IMR-90 (cell line): ENCODE data around the gene RASD2. TPM values are rescaled to one million over a fixed set of nuclear protein-coding genes. Genes with fewer than 3 reads are reported as not detected.

Experiments
- ATAC-seq: fragments of 200-7000 bp; cut with Tn5 transposase; 2 replicates; pipeline ENCODE4 v1.9.1; 2020; ENCODE audit warnings: low read depth, mild to moderate bottlenecking, moderate library complexity
- BruUV-seq: library from RNA; stranded (reverse); fragments of 400-500 nt; replicated peaks from 2 replicates; lab custom pipeline; 2021; lab: Mats Ljungman, UMichigan
- CTCF ChIA-PET: fragments of 300-600 bp; formaldehyde crosslinking; extraction: SDS; loops from one replicate; lab custom pipeline; 2021; ENCODE audit warnings: antibody characterized with exemption; lab: Yijun Ruan, JAX
- POLR2A ChIA-PET: fragments of 300-600 bp; sonication (Branson Sonifier 250); formaldehyde crosslinking; loops from one replicate; lab custom pipeline; 2022; ENCODE audit warnings: antibody characterized with exemption; ENCODE audit not compliant: unreplicated experiment; lab: Charles Lee
- DNase-seq: peaks from one replicate; pipeline ENCODE4 v3.0.0; 2013
- H2AFZ ChIP-seq: replicated peaks from 2 replicates; pipeline ENCODE3; 2013; ENCODE audit warnings: low read length, mild to moderate bottlenecking; ENCODE audit not compliant: poor library complexity
- H2AK5ac ChIP-seq: 2 replicates; pipeline ENCODE4 v1.6.1; 2013; ENCODE audit warnings: low read depth, low read length, inconsistent platforms
- H2AK9ac ChIP-seq: replicated peaks from 2 replicates; pipeline ENCODE3; 2013; ENCODE audit warnings: mild to moderate bottlenecking, low read depth, low read length, moderate library complexity; ENCODE audit not compliant: poor library complexity
- H2BK120ac ChIP-seq: 2 replicates; pipeline ENCODE4 v1.6.1; 2013; ENCODE audit warnings: low read depth, low read length, inconsistent platforms
- H2BK15ac ChIP-seq: 3 replicates; pipeline ENCODE4 v1.6.1; 2013; ENCODE audit warnings: low read depth, low read length, inconsistent platforms
- H2BK20ac ChIP-seq: 2 replicates; pipeline ENCODE4 v1.6.1; 2013; ENCODE audit warnings: low read depth, mild to moderate bottlenecking, inconsistent platforms, low read length, moderate library complexity
- H2BK5ac ChIP-seq: 2 replicates; pipeline ENCODE4 v1.6.1; 2013; ENCODE audit warnings: mild to moderate bottlenecking, low read depth, low read length, inconsistent platforms; ENCODE audit not compliant: poor library complexity, severe bottlenecking
- H3K14ac ChIP-seq: replicated peaks from 2 replicates; pipeline ENCODE4 v1.6.1; 2013; ENCODE audit warnings: low read depth, low read length, inconsistent platforms
- H3K18ac ChIP-seq: 2 replicates; pipeline ENCODE4 v1.6.1; 2013; ENCODE audit warnings: low read depth, low read length, control low read depth
- H3K23ac ChIP-seq: 2 replicates; pipeline ENCODE4 v1.6.1; 2013; ENCODE audit warnings: low read depth, low read length, inconsistent platforms
- H3K27ac ChIP-seq: 2 replicates; pipeline ENCODE4 v1.5.1; 2013; ENCODE audit warnings: mild to moderate bottlenecking, control low read depth, low read length; ENCODE audit not compliant: insufficient read depth
- H3K27me3 ChIP-seq: 2 replicates; pipeline ENCODE4 v1.6.1; 2013; ENCODE audit warnings: low read length; ENCODE audit not compliant: control insufficient read depth, insufficient read depth
- H3K36me3 ChIP-seq: 2 replicates; pipeline ENCODE4 v1.6.1; 2013; ENCODE audit warnings: low read length, mixed read lengths; ENCODE audit not compliant: control insufficient read depth, insufficient read depth
- H3K4ac ChIP-seq: 2 replicates; pipeline ENCODE4 v1.6.1; 2013; ENCODE audit warnings: low read depth, low read length, inconsistent platforms
- H3K4me1 ChIP-seq: 2 replicates; pipeline ENCODE4 v1.6.1; 2013; ENCODE audit warnings: low read length, mixed read lengths; ENCODE audit not compliant: control insufficient read depth, insufficient read depth
- H3K4me2 ChIP-seq: 2 replicates; pipeline ENCODE4 v1.6.1; 2013; ENCODE audit warnings: low read depth, mild to moderate bottlenecking, control low read depth, low read length, moderate library complexity
- H3K4me3 ChIP-seq: 2 replicates; pipeline ENCODE4 v1.5.1; 2013; ENCODE audit warnings: low read depth, mild to moderate bottlenecking, control low read depth, low read length, moderate library complexity; ENCODE audit not compliant: insufficient read depth
- H3K56ac ChIP-seq: 2 replicates; pipeline ENCODE4 v1.6.1; 2013; ENCODE audit warnings: low read length, inconsistent platforms; ENCODE audit not compliant: insufficient read depth; ENCODE audit errors: extremely low read depth
- H3K79me1 ChIP-seq, 2 experiments: 2 replicates each; pipeline ENCODE4 v1.6.1; 2013; ENCODE audit warnings: low read length in 2 of 2, inconsistent platforms in 1 of 2, low read depth in 1 of 2
- H3K9ac ChIP-seq: 2 replicates; pipeline ENCODE4 v1.6.1; 2013; ENCODE audit warnings: low read depth, low read length, control low read depth
- H3K9me1 ChIP-seq: 2 replicates; pipeline ENCODE4 v1.6.1; 2013; ENCODE audit warnings: low read length, inconsistent platforms; ENCODE audit not compliant: insufficient read depth
- H3K9me3 ChIP-seq: 2 replicates; pipeline ENCODE4 v1.6.1; 2013; ENCODE audit warnings: low read length; ENCODE audit not compliant: control insufficient read depth, insufficient read depth
- H4K20me1 ChIP-seq: 2 replicates; pipeline ENCODE4 v1.6.1; 2013; ENCODE audit warnings: low read length, inconsistent platforms; ENCODE audit not compliant: insufficient read depth
- H4K5ac ChIP-seq: 2 replicates; pipeline ENCODE4 v1.6.1; 2013; ENCODE audit warnings: mild to moderate bottlenecking, low read depth, low read length, control low read depth
- H4K8ac ChIP-seq, 2 experiments: 2 replicates each; pipeline ENCODE4 v1.6.1; 2013; ENCODE audit warnings: low read depth in 2 of 2, low read length in 2 of 2, control low read depth in 1 of 2, inconsistent platforms in 1 of 2
- H4K91ac ChIP-seq: 2 replicates; pipeline ENCODE4 v1.6.1; 2013; ENCODE audit warnings: low read depth, low read length, inconsistent platforms; ENCODE audit not compliant: insufficient read depth
- ELK1 ChIP-seq: fragments of 150-350 bp; IDR thresholded peaks from 2 replicates; pipeline ENCODE4 v1.6.1; 2016; ENCODE audit warnings: low read depth, mild to moderate bottlenecking, low read length, moderate library complexity, borderline replicate concordance
- MAZ ChIP-seq: IDR thresholded peaks from 2 replicates; pipeline ENCODE4 v1.6.1; 2012; ENCODE audit warnings: low read depth, mild to moderate bottlenecking, low read length, improper control_type of control experiment, moderate library complexity, borderline replicate concordance
- WGBS, 2 experiments: methylation state at CpG; one replicate each; pipeline versions ENCODE4 v1.1.5 to v1.1.7; 2013; ENCODE audit warnings: missing lambda C conversion rate in 2 of 2; ENCODE audit not compliant: insufficient read length in 1 of 2; ENCODE audit errors: extremely low coverage in 2 of 2; 5-methylcytosine and 5-hydroxymethylcytosine counted together
- dilution Hi-C: fragments of 300-500 bp; cut with HindIII; formaldehyde crosslinking; loops from one replicate; pipeline ENCODE4 v1.14.3; 2018; ENCODE audit warnings: low sequenced_read_pairs; ENCODE audit not compliant: unreplicated experiment
- in situ Hi-C: fragments of 300-500 bp; cut with MboI; formaldehyde crosslinking; loops from 3 replicates; pipeline ENCODE4 v1.14.3; 2019; ENCODE audit warnings: low sequenced_read_pairs, inconsistent platforms, mixed read lengths
- intact Hi-C: fragments of 100-400 bp; cut with micrococcal nuclease; formaldehyde crosslinking; loops from 2 replicates; pipeline ENCODE4 v1.10.0; 2022
- polyA plus RNA-seq, 3 experiments: library from polyadenylated mRNA; depleted of rRNA; stranded (reverse); fragments of >200 nt; gene quantifications; 2 replicates each; pipeline ENCODE4 v1.2.3, GENCODE V29; 2012; ENCODE audit warnings: low replicate concordance in 1 of 3
- total RNA-seq: library from RNA; depleted of rRNA; stranded (reverse); fragments of >200 nt; gene quantifications from 2 replicates; pipeline ENCODE4 v1.2.3, GENCODE V29; 2012
- TF ChIP-seq, protein P1 (sequence below): conservative IDR thresholded peaks from 2 replicates; pipeline ENCODE4 v1.5.1; 2012; ENCODE audit warnings: mild to moderate bottlenecking, low read depth, low read length, improper control_type of control experiment

The RASD2 gene
- total and polyA plus RNA-seq, 2 of the 4 experiments (the other 2 are of a cell fraction) = under 0.01 to 0.32 TPM

GRCh38 chr22:35542157-35542938 lies 1.7 kb downstream of the RASD2 start:
- dilution Hi-C loops = no loop called here
- WGBS, 2 experiments = 73% methylated on average over 11 of the region's 13 CpGs; no CpG with 5 or more reads in 1 of the 2 experiments
- H3K9ac ChIP-seq = no peak overlapping the region

More at GRCh38 chr22:35542157-35542938, 1.7 kb downstream of the RASD2 start:
- no peak overlapping the region for H2BK20ac ChIP-seq
- H3K56ac ChIP-seq = no peak overlapping the region
- no peak for DNase-seq
- H3K4me1 ChIP-seq = peaks cover 9% of the 10 kb centered on the region
- ATAC-seq = no peak
- intact Hi-C loops = no loop called here
- CTCF ChIA-PET = no interaction called here
- H3K14ac ChIP-seq = no peak overlapping the region
- H3K9me1 ChIP-seq = peaks cover 3% of the 10 kb centered on the region; the same call in 1 of the 2 replicates
- H3K36me3 ChIP-seq = peaks cover 1% of the 10 kb centered on the region; the same call in 1 of the 2 replicates
- no peak overlapping the region; the same call in 1 of the 2 replicates for H3K23ac ChIP-seq
- H3K18ac ChIP-seq = no peak overlapping the region
- no peak overlapping the region for H3K4me2 ChIP-seq
- H4K20me1 ChIP-seq = 0 out of 2 replicates have a peak, but pooled peaks cover 5% of the 10 kb centered on the region
- no peak overlapping the region for H2AFZ ChIP-seq
- POLR2A ChIA-PET = no interaction called here
- H2AK5ac ChIP-seq = peak overlapping the region; percentile 66; the same call in 1 of the 2 replicates
- BruUV-seq = no TSS peak
- no peak overlapping the region for H3K4me3 ChIP-seq
- TF ChIP-seq, protein P1, sequence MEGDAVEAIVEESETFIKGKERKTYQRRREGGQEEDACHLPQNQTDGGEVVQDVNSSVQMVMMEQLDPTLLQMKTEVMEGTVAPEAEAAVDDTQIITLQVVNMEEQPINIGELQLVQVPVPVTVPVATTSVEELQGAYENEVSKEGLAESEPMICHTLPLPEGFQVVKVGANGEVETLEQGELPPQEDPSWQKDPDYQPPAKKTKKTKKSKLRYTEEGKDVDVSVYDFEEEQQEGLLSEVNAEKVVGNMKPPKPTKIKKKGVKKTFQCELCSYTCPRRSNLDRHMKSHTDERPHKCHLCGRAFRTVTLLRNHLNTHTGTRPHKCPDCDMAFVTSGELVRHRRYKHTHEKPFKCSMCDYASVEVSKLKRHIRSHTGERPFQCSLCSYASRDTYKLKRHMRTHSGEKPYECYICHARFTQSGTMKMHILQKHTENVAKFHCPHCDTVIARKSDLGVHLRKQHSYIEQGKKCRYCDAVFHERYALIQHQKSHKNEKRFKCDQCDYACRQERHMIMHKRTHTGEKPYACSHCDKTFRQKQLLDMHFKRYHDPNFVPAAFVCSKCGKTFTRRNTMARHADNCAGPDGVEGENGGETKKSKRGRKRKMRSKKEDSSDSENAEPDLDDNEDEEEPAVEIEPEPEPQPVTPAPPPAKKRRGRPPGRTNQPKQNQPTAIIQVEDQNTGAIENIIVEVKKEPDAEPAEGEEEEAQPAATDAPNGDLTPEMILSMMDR = no peak
- TF ChIP-seq MAZ = no peak
- no peak for TF ChIP-seq ELK1
- H4K5ac ChIP-seq = no peak overlapping the region
- H3K9me3 ChIP-seq = no peaks in the 10 kb centered on the region
- no peak overlapping the region for H3K27ac ChIP-seq
- no peak overlapping the region for H3K4ac ChIP-seq
- H4K91ac ChIP-seq = no peak overlapping the region
- no peak overlapping the region for H2AK9ac ChIP-seq
- H2BK5ac ChIP-seq = no peak overlapping the region
- H2BK120ac ChIP-seq = no peak overlapping the region
- in situ Hi-C loops = no loop called here
- no peaks in the 10 kb centered on the region; a peak in 1 of 4 replicates for H3K79me1 ChIP-seq
- H4K8ac ChIP-seq = no peak overlapping the region
- no peak overlapping the region for H2BK15ac ChIP-seq
- no peaks in the 10 kb centered on the region for H3K27me3 ChIP-seq
